H1 (cell line): Measurements from ENCODE around the gene NR2F1. TPM values are rescaled to one million over a fixed set of nuclear protein-coding genes. Genes with fewer than 3 reads are reported as not detected.

Source experiments
- CTCF ChIA-PET: fragments of 300-600 bp; sonication (Branson Sonifier 250); formaldehyde crosslinking; loops from one replicate; lab custom pipeline; 2021; ENCODE audit not compliant: partially characterized antibody; lab: Charles Lee
- POLR2A ChIA-PET: fragments of 300-600 bp; sonication (Branson Sonifier 250); formaldehyde crosslinking; loops from one replicate; lab custom pipeline; 2021; ENCODE audit warnings: inconsistent platforms; ENCODE audit not compliant: partially characterized antibody; lab: Charles Lee
- DNase-seq, 2 experiments: peaks; one replicate each; pipeline versions ENCODE4 v3.0.0 to v3.0.0-alpha.2; 2010 to 2022; ENCODE audit warnings: low spot score in 2 of 2, low read depth in 1 of 2, mixed read lengths in 1 of 2
- FAIRE-seq: peaks from 2 replicates; lab custom pipeline; 2011; peaks lifted over from hg19 to GRCh38; lab: Jason Lieb, UNC
- H2AFZ ChIP-seq: 2 replicates; pipeline ENCODE4 v1.8.1; 2012; ENCODE audit warnings: low read length, inconsistent platforms
- H2AK5ac ChIP-seq: 2 replicates; pipeline ENCODE4 v1.6.1; 2013; ENCODE audit warnings: low read depth, low read length
- H2BK120ac ChIP-seq: replicated peaks from 2 replicates; pipeline ENCODE3; 2013; ENCODE audit warnings: low read depth, low read length, inconsistent platforms
- H2BK12ac ChIP-seq: 2 replicates; pipeline ENCODE4 v1.6.1; 2013; ENCODE audit warnings: low read depth, low read length
- H2BK15ac ChIP-seq: 2 replicates; pipeline ENCODE4 v1.6.1; 2013; ENCODE audit warnings: low read length
- H2BK20ac ChIP-seq: 2 replicates; pipeline ENCODE4 v1.6.1; 2013; ENCODE audit warnings: low read length
- H2BK5ac ChIP-seq: 2 replicates; pipeline ENCODE4 v1.6.1; 2013; ENCODE audit warnings: low read depth, low read length
- H3K14ac ChIP-seq: 2 replicates; pipeline ENCODE4 v1.6.1; 2013; ENCODE audit warnings: inconsistent platforms; ENCODE audit not compliant: insufficient read length
- H3K18ac ChIP-seq: 2 replicates; pipeline ENCODE4 v1.6.1; 2013; ENCODE audit warnings: low read length; ENCODE audit errors: extremely low read depth
- H3K23ac ChIP-seq: 2 replicates; pipeline ENCODE4 v1.6.1; 2013; ENCODE audit warnings: inconsistent platforms; ENCODE audit not compliant: insufficient read length
- H3K23me2 ChIP-seq: 2 replicates; pipeline ENCODE4 v1.6.1; 2013; ENCODE audit warnings: low read depth, low read length
- H3K27ac ChIP-seq: 2 replicates; pipeline ENCODE4 v1.6.1; 2011; ENCODE audit warnings: low read depth, low read length, inconsistent platforms
- H3K27me3 ChIP-seq, 4 experiments: replicated peaks in 1 of 4; 1 replicate in 1 of 4; 2 replicates in 3 of 4; pipeline versions ENCODE4 v1.6.1 to v1.8.1; 2011 to 2013; ENCODE audit warnings: low read length in 3 of 4, mild to moderate bottlenecking in 3 of 4, inconsistent platforms in 2 of 4, mixed read lengths in 2 of 4, moderate library complexity in 1 of 4; ENCODE audit not compliant: control insufficient read depth in 3 of 4, insufficient read depth in 3 of 4; ENCODE audit errors: extremely low read depth in 1 of 4
- H3K36me3 ChIP-seq, 4 experiments: 2 replicates each; pipeline versions ENCODE4 v1.6.1 to v1.8.1; 2011 to 2013; ENCODE audit warnings: mild to moderate bottlenecking in 4 of 4, low read length in 3 of 4, moderate library complexity in 2 of 4, control low read depth in 1 of 4, inconsistent platforms in 1 of 4; ENCODE audit not compliant: insufficient read depth in 4 of 4, control insufficient read depth in 2 of 4
- H3K4ac ChIP-seq: replicated peaks from 2 replicates; pipeline ENCODE3; 2013; ENCODE audit warnings: low read length, low read depth, mixed read lengths, inconsistent platforms; ENCODE audit not compliant: insufficient read length
- H3K4me1 ChIP-seq, 4 experiments: replicated peaks in 1 of 4; 1 replicate in 1 of 4; 2 replicates in 3 of 4; pipeline versions ENCODE4 v1.6.1 to v1.8.1; 2011 to 2013; ENCODE audit warnings: low read length in 3 of 4, inconsistent platforms in 2 of 4, mixed read lengths in 1 of 4; ENCODE audit not compliant: insufficient read depth in 4 of 4, control insufficient read depth in 3 of 4
- H3K4me2 ChIP-seq, 2 experiments: 2 replicates each; pipeline versions ENCODE4 v1.6.1 to v1.8.1; 2011 to 2013; ENCODE audit warnings: low read depth in 2 of 2, low read length in 2 of 2, control low read depth in 1 of 2, inconsistent platforms in 1 of 2, mild to moderate bottlenecking in 1 of 2; ENCODE audit not compliant: insufficient read depth in 1 of 2
- H3K4me3 ChIP-seq, 4 experiments: fragments of 200-600, 300-600 bp in 1 of 4; sonication (generic), shearing (Covaris generic), sonication (Bioruptor Twin) in 1 of 4; 2 replicates each; pipeline versions ENCODE4 v1.5.1 to v1.8.1; 2011 to 2016; ENCODE audit warnings: low read length in 4 of 4, low read depth in 3 of 4, control low read depth in 2 of 4, inconsistent platforms in 2 of 4, mild to moderate bottlenecking in 2 of 4, mixed read lengths in 1 of 4, moderate library complexity in 1 of 4; ENCODE audit not compliant: insufficient read depth in 2 of 4; ENCODE audit errors: extremely low read depth in 1 of 4
- H3K56ac ChIP-seq: replicated peaks from 2 replicates; pipeline ENCODE3; 2013; ENCODE audit warnings: low read depth, mild to moderate bottlenecking, mixed read lengths, low read length, inconsistent platforms; ENCODE audit not compliant: insufficient read length
- H3K79me1 ChIP-seq: 2 replicates; pipeline ENCODE4 v1.6.1; 2013; ENCODE audit warnings: low read depth, low read length, control low read depth
- H3K79me2 ChIP-seq, 2 experiments: 2 replicates each; pipeline versions ENCODE4 v1.6.1 to v1.8.1; 2012 to 2013; ENCODE audit warnings: low read length in 2 of 2, mild to moderate bottlenecking in 2 of 2, inconsistent platforms in 1 of 2; ENCODE audit not compliant: insufficient read depth in 2 of 2, control insufficient read depth in 1 of 2
- H3K9ac ChIP-seq, 4 experiments: replicated peaks in 1 of 4; 1 replicate in 1 of 4; 2 replicates in 3 of 4; pipeline versions ENCODE4 v1.6.1 to v1.8.1; 2011 to 2013; ENCODE audit warnings: low read depth in 3 of 4, low read length in 3 of 4, control low read depth in 2 of 4, mild to moderate bottlenecking in 2 of 4, moderate library complexity in 2 of 4, inconsistent platforms in 1 of 4; ENCODE audit errors: extremely low read depth in 1 of 4
- H3K9me3 ChIP-seq, 2 experiments: 2 replicates each; pipeline versions ENCODE4 v1.6.1 to v1.8.1; 2012 to 2013; ENCODE audit warnings: mild to moderate bottlenecking in 2 of 2, moderate library complexity in 2 of 2, control low read depth in 1 of 2, inconsistent platforms in 1 of 2, low read depth in 1 of 2, low read length in 1 of 2, mixed read lengths in 1 of 2; ENCODE audit not compliant: insufficient read depth in 2 of 2
- H4K20me1 ChIP-seq, 2 experiments: replicated peaks in 1 of 2; 2 replicates each; pipeline versions ENCODE3 to v1.8.1; 2011 to 2013; ENCODE audit warnings: inconsistent platforms in 2 of 2, low read length in 2 of 2, mild to moderate bottlenecking in 1 of 2; ENCODE audit not compliant: insufficient read depth in 2 of 2, control insufficient read depth in 1 of 2
- H4K5ac ChIP-seq: 2 replicates; pipeline ENCODE4 v1.6.1; 2013; ENCODE audit warnings: low read length, low read depth, mixed read lengths, inconsistent platforms; ENCODE audit not compliant: insufficient read length
- H4K8ac ChIP-seq: 2 replicates; pipeline ENCODE4 v1.8.0; 2013; ENCODE audit warnings: mild to moderate bottlenecking, moderate library complexity, low read length, inconsistent platforms; ENCODE audit not compliant: insufficient read depth; ENCODE audit errors: extremely low read depth
- H4K91ac ChIP-seq: replicated peaks from 2 replicates; pipeline ENCODE3; 2013; ENCODE audit warnings: low read length, mixed read lengths, inconsistent platforms; ENCODE audit not compliant: insufficient read length
- CBX8 ChIP-seq: fragments of 300-800, 300-1000 bp; sonication (generic); IDR thresholded peaks from 2 replicates; pipeline ENCODE4 v1.7.1; 2016; ENCODE audit warnings: low read depth, low read length, borderline replicate concordance
- EZH2 ChIP-seq: fragments of 200-600 bp; sonication (generic); IDR thresholded peaks from 2 replicates; pipeline ENCODE4 v1.7.1; 2012; ENCODE audit warnings: low read depth, mild to moderate bottlenecking, moderate library complexity, low read length, inconsistent platforms; ENCODE audit not compliant: severe bottlenecking
- RNF2 ChIP-seq: fragments of 200-900, 300-1000 bp; sonication (generic); IDR thresholded peaks from 2 replicates; pipeline ENCODE4 v1.7.1; 2016; ENCODE audit warnings: borderline replicate concordance, low read depth, mild to moderate bottlenecking, antibody characterized with exemption, low read length; ENCODE audit not compliant: poor library complexity, severe bottlenecking; ENCODE audit errors: missing control alignments
- SIRT6 ChIP-seq: IDR thresholded peaks from one replicate; pipeline ENCODE4 v1.7.1; 2012; ENCODE audit warnings: low read length, inconsistent platforms
- SUZ12 ChIP-seq: fragments of 200-600 bp; sonication (generic); IDR thresholded peaks from 2 replicates; pipeline ENCODE4 v1.6.1; 2012; ENCODE audit warnings: mild to moderate bottlenecking, inconsistent platforms, low read length, moderate library complexity, mixed read lengths
- YY1 ChIP-seq: IDR thresholded peaks from 2 replicates; pipeline ENCODE4 v1.6.1; 2011; ENCODE audit warnings: low read depth, mild to moderate bottlenecking, low read length
- WGBS, 2 experiments: shearing (Covaris generic) in 1 of 2; methylation state at CpG; one replicate each; pipeline versions ENCODE4 v1.1.6 to v1.1.7; 2013 to 2015; ENCODE audit warnings: low lambda C conversion rate in 2 of 2, mixed read lengths in 2 of 2, inconsistent platforms in 1 of 2, low coverage in 1 of 2, missing lambda C conversion rate in 1 of 2; ENCODE audit not compliant: insufficient replicate concordance in 2 of 2, insufficient coverage in 1 of 2, insufficient read length in 1 of 2; ENCODE audit errors: extremely low coverage in 1 of 2, missing lambda C conversion rate in 1 of 2; 5-methylcytosine and 5-hydroxymethylcytosine counted together
- polyA plus RNA-seq, 7 experiments: library from polyadenylated mRNA; depleted of rRNA in 3 of 7; stranded (reverse) in 5 of 7; unstranded in 2 of 7; fragments of >200 nt in 5 of 7; fragments of 200-250 nt in 2 of 7; gene quantifications; 1 replicate in 5 of 7; 2 replicates in 1 of 7; 4 replicates in 1 of 7; pipeline versions ENCODE4 v1.2.1 to v1.2.3, GENCODE V29; 2011 to 2013; ENCODE audit warnings: missing spikeins in 2 of 7, mixed read lengths in 2 of 7
- total RNA-seq: library from RNA; stranded (reverse); fragmentation: NEBNext Ultra II Directional; extraction: Animal tissue kit (Norgen Biotek cat#: 25700); gene quantifications from 2 replicates; pipeline ENCODE4 v1.2.1, GENCODE V29; 2021

Gene NR2F1
- total and polyA plus RNA-seq, 2 of the 8 experiments (the other 6 are each of a cell fraction or from before 2014, with no cell fraction given): not detected

- H2BK120ac ChIP-seq: no peak overlapping the region
- no peak overlapping the region for H3K27ac ChIP-seq
- ChIA-PET CTCF (interaction anchor here (0.6 to 2.6 kb wide), 6 partner anchors 10 to 172 kb away, joined by 3 to 16 read pairs (median 4); no protein-coding TSS in a partner anchor), POLR2A (interaction anchor here (1.0 to 2.1 kb wide), 2 partner anchors 10 to 39 kb away, joined by 4 to 9 read pairs; no protein-coding TSS in a partner anchor)
- no peak overlapping the region for H4K8ac ChIP-seq
- H2BK5ac ChIP-seq: no peak overlapping the region
- H4K20me1 ChIP-seq: peaks cover 10 to 11% of the 10 kb centered on the region in 2 experiments
- no peak overlapping the region for H4K5ac ChIP-seq
- H3K4me2 ChIP-seq: peak overlapping the region; percentile 21 to 31; a peak in 1 of 4 replicates
- WGBS, 2 experiments: 6% methylated on average over 17 of the region's 17 CpGs; no CpG with 5 or more reads in 1 of the 2 experiments
- H3K79me2 ChIP-seq: no peaks in the 10 kb centered on the region
- TF ChIP-seq EZH2 (peak; percentile 22), CBX8 (peak; percentile 67; the same call in 1 of the 2 replicates), SIRT6 (no peak), RNF2 (peak; percentile 98), YY1 (peak; percentile 45; the same call in 1 of the 2 replicates), SUZ12 (peak; percentile 79)
- FAIRE-seq (peak; percentile 77), DNase-seq (no peak)
- no peak overlapping the region for H2AFZ ChIP-seq
- no peak overlapping the region for H4K91ac ChIP-seq
- H3K14ac ChIP-seq: no peak overlapping the region
- H3K27me3 ChIP-seq: peaks cover 65 to 98% (median 85%) of the 10 kb centered on the region in 4 experiments
- H2BK20ac ChIP-seq: no peak overlapping the region
- H2BK12ac ChIP-seq: no peak overlapping the region
- peaks cover 5 to 13% (median 10%) of the 10 kb centered on the region in 4 experiments; a peak in 6 of 7 replicates for H3K4me1 ChIP-seq
- no peak overlapping the region for H3K9ac ChIP-seq
- no peak overlapping the region for H2AK5ac ChIP-seq
- H3K9me3 ChIP-seq: no peaks in the 10 kb centered on the region
- no peaks in the 10 kb centered on the region for H3K79me1 ChIP-seq
- H3K4me3 ChIP-seq: no peak overlapping the region; a peak in 2 of 8 replicates
- H3K18ac ChIP-seq: no peak overlapping the region
- H2BK15ac ChIP-seq: no peak overlapping the region
- no peaks in the 10 kb centered on the region for H3K23me2 ChIP-seq
- H3K23ac ChIP-seq: no peak overlapping the region
- no peak overlapping the region for H3K4ac ChIP-seq
- no peak overlapping the region for H3K56ac ChIP-seq
- H3K36me3 ChIP-seq: no peaks in the 10 kb centered on the region
These were observed 27.7 kb downstream of the NR2F1 start for GRCh38 chr5:93610581-93611272.
